Medulla oblongata (tissue), 1 donor: ENCODE data around the gene EXOC6B.
"Not testable (repeated sequence)": the region's sequence is repeated elsewhere in the genome, so short reads cannot be mapped to it uniquely, and the experiment has no call there.

Experiments
- DNase-seq: peaks from one replicate; pipeline ENCODE4 v3.0.0-alpha.2; 2015; ENCODE audit errors: extremely low spot score

Gene EXOC6B

GRCh38 chr2:72548081-72548764 is 277.6 kb downstream of the EXOC6B start:
- DNase-seq: no peak

- no peak for DNase-seq
Observed at GRCh38 chr2:72545790-72546189, 280.0 kb downstream of the EXOC6B start.

- DNase-seq: no peak
Observed at GRCh38 chr2:72544554-72544953, 281.3 kb downstream of the EXOC6B start.

GRCh38 chr2:72543497-72544216 is 282.2 kb downstream of the EXOC6B start:
- DNase-seq: no peak

- no peak for DNase-seq
Observed at GRCh38 chr2:72539071-72539552, 286.7 kb downstream of the EXOC6B start.

GRCh38 chr2:72538486-72538885 is 287.3 kb downstream of the EXOC6B start:
- no peak for DNase-seq

- not testable (repeated sequence) for DNase-seq
Observed at GRCh38 chr2:72535586-72535985, 290.2 kb downstream of the EXOC6B start.

GRCh38 chr2:72533765-72534164 is 292.1 kb downstream of the EXOC6B start:
- no peak for DNase-seq

GRCh38 chr2:72527424-72527823 is 298.4 kb downstream of the EXOC6B start:
- no peak for DNase-seq

GRCh38 chr2:72526623-72527022 is 299.2 kb downstream of the EXOC6B start:
- no peak for DNase-seq

- no peak for DNase-seq
Observed at GRCh38 chr2:72524071-72524470, 301.8 kb downstream of the EXOC6B start.

- DNase-seq: peak; percentile 57
Observed at GRCh38 chr2:72515696-72516095, 310.1 kb downstream of the EXOC6B start.

GRCh38 chr2:72513011-72513410 is 312.8 kb downstream of the EXOC6B start:
- DNase-seq: no peak

GRCh38 chr2:72512376-72512775 is 313.5 kb downstream of the EXOC6B start:
- DNase-seq: no peak

- DNase-seq: no peak
Observed at GRCh38 chr2:72511906-72512305, 313.9 kb downstream of the EXOC6B start.

GRCh38 chr2:72497763-72498162 is 328.1 kb downstream of the EXOC6B start:
- no peak for DNase-seq

GRCh38 chr2:72496479-72496878 is 329.4 kb downstream of the EXOC6B start:
- no peak for DNase-seq

GRCh38 chr2:72494392-72494791 is 331.4 kb downstream of the EXOC6B start:
- no peak for DNase-seq

- DNase-seq: not testable (repeated sequence)
Observed at GRCh38 chr2:72484622-72485021, 341.2 kb downstream of the EXOC6B start.

GRCh38 chr2:72483346-72483745 is 342.5 kb downstream of the EXOC6B start:
- no peak for DNase-seq

- no peak for DNase-seq
Observed at GRCh38 chr2:72475246-72475645, 350.6 kb downstream of the EXOC6B start.

- DNase-seq: no peak
Observed at GRCh38 chr2:72457801-72458516, 367.9 kb downstream of the EXOC6B start.

GRCh38 chr2:72454189-72454588 is 371.6 kb downstream of the EXOC6B start:
- DNase-seq: no peak
